Stomach (tissue), 4 donors: ENCODE data around the gene SPATA31C1.
"Not testable (repeated sequence)": the region's sequence is repeated elsewhere in the genome, so short reads cannot be mapped to it uniquely, and the experiment has no call there.

Experiments used
- CTCF ChIP-seq, 7 experiments: fragments of 450-650 bp in 4 of 7; fragments of 200-600 bp in 3 of 7; sonication (generic) in 3 of 7; IDR thresholded peaks; one replicate each; pipeline ENCODE4 v1.5.1; 2016 to 2019; ENCODE audit warnings: antibody characterized with exemption in 7 of 7, control low read depth in 2 of 7, mild to moderate bottlenecking in 1 of 7
- EP300 ChIP-seq: sonication (generic); formaldehyde crosslinking; IDR thresholded peaks from one replicate; pipeline ENCODE4 v1.6.1; 2017; ENCODE audit warnings: antibody characterized with exemption
- POLR2A ChIP-seq, 4 donors: fragments of 450-650 bp; IDR thresholded peaks; one replicate each; pipeline ENCODE4 v1.6.1; 2016; ENCODE audit warnings: antibody characterized with exemption in 4 of 4, control low read depth in 2 of 4, mild to moderate bottlenecking in 1 of 4, moderate library complexity in 1 of 4
- POLR2AphosphoS5 ChIP-seq, 3 donors: sonication (generic); formaldehyde crosslinking; IDR thresholded peaks; one replicate each; pipeline ENCODE4 v1.6.1; 2016; ENCODE audit warnings: antibody characterized with exemption in 3 of 3

- TF ChIP-seq POLR2A (IDR thresholded peaks at IDR 0.05); CTCF (IDR thresholded peaks at IDR 0.05); EP300; POLR2AphosphoS5 (IDR thresholded peaks at IDR 0.05): not testable (repeated sequence)
These were observed 1.3 kb downstream of the SPATA31C1 start for GRCh38 chr9:87919013-87919412.
